ENCODE measurements around the gene DDX10.

Gene DDX10

GRCh38 chr11:108727665-108728064, 62.8 kb downstream of the DDX10 start:
- no peak for TF ChIP-seq NFIC (IDR thresholded peaks at IDR 0.05)

- TF ChIP-seq NFIC (IDR thresholded peaks at IDR 0.05) (no peak), REST (IDR thresholded peaks at IDR 0.05; ENCODE audit: low read depth) (no peak), ZBTB7A (IDR thresholded peaks at IDR 0.05; ENCODE audit: low read depth) (no peak), USF1 (IDR thresholded peaks at IDR 0.05) (no peak), EGR1 (IDR thresholded peaks at IDR 0.05) (no peak), MAX (IDR thresholded peaks at IDR 0.05) (no peak), TEAD4 (IDR thresholded peaks at IDR 0.05) (no peak), EP300 (IDR thresholded peaks at IDR 0.05; ENCODE audit: borderline replicate concordance) (no peak), TAF1 (IDR thresholded peaks at IDR 0.05; ENCODE audit: low read depth) (no peak), YY1 (IDR thresholded peaks at IDR 0.05; ENCODE audit: low read depth) (no peak), TCF12 (IDR thresholded peaks at IDR 0.05; ENCODE audit: low read depth) (no peak), CREB1 (IDR thresholded peaks at IDR 0.05; ENCODE audit: low read depth) (no peak), CEBPB (IDR thresholded peaks at IDR 0.05) (no peak), FOXM1 (IDR thresholded peaks at IDR 0.05; ENCODE audit: borderline replicate concordance, low read depth) (no peak), RAD21 (IDR thresholded peaks at IDR 0.05; ENCODE audit: low read depth) (no peak)
These were observed 64.5 kb downstream of the DDX10 start for GRCh38 chr11:108729227-108729871.

GRCh38 chr11:108732395-108732794, 67.5 kb downstream of the DDX10 start:
- TF ChIP-seq YY1 (IDR thresholded peaks at IDR 0.05; ENCODE audit: low read depth), result no peak
- no peak for TF ChIP-seq CREB1 (IDR thresholded peaks at IDR 0.05; ENCODE audit: low read depth)
- TF ChIP-seq RAD21 (IDR thresholded peaks at IDR 0.05; ENCODE audit: low read depth), result no peak
- TF ChIP-seq TAF1 (IDR thresholded peaks at IDR 0.05; ENCODE audit: low read depth), result no peak
- TF ChIP-seq USF1 (IDR thresholded peaks at IDR 0.05), result no peak
- TF ChIP-seq NFIC (IDR thresholded peaks at IDR 0.05), result no peak
- no peak for TF ChIP-seq FOXM1 (IDR thresholded peaks at IDR 0.05; ENCODE audit: borderline replicate concordance, low read depth)
- TF ChIP-seq EP300 (IDR thresholded peaks at IDR 0.05; ENCODE audit: borderline replicate concordance), result no peak
- TF ChIP-seq TCF12 (IDR thresholded peaks at IDR 0.05; ENCODE audit: low read depth), result no peak
- no peak for TF ChIP-seq TEAD4 (IDR thresholded peaks at IDR 0.05)
- no peak for TF ChIP-seq ZBTB7A (IDR thresholded peaks at IDR 0.05; ENCODE audit: low read depth)
- TF ChIP-seq CEBPB (IDR thresholded peaks at IDR 0.05), result no peak
- no peak for TF ChIP-seq REST (IDR thresholded peaks at IDR 0.05; ENCODE audit: low read depth)
- no peak for TF ChIP-seq EGR1 (IDR thresholded peaks at IDR 0.05)
- no peak for TF ChIP-seq MAX (IDR thresholded peaks at IDR 0.05)

GRCh38 chr11:108733479-108734116, 68.7 kb downstream of the DDX10 start:
- TF ChIP-seq TAF1 (IDR thresholded peaks at IDR 0.05; ENCODE audit: low read depth) (no peak), CREB1 (IDR thresholded peaks at IDR 0.05; ENCODE audit: low read depth) (no peak), MAX (IDR thresholded peaks at IDR 0.05) (no peak), CEBPB (IDR thresholded peaks at IDR 0.05) (no peak), EGR1 (IDR thresholded peaks at IDR 0.05) (no peak), NFIC (IDR thresholded peaks at IDR 0.05) (no peak), TEAD4 (IDR thresholded peaks at IDR 0.05) (no peak), REST (IDR thresholded peaks at IDR 0.05; ENCODE audit: low read depth) (no peak), TCF12 (IDR thresholded peaks at IDR 0.05; ENCODE audit: low read depth) (no peak), ZBTB7A (IDR thresholded peaks at IDR 0.05; ENCODE audit: low read depth) (no peak), EP300 (IDR thresholded peaks at IDR 0.05; ENCODE audit: borderline replicate concordance) (no peak), YY1 (IDR thresholded peaks at IDR 0.05; ENCODE audit: low read depth) (no peak), FOXM1 (IDR thresholded peaks at IDR 0.05; ENCODE audit: borderline replicate concordance, low read depth) (no peak), USF1 (IDR thresholded peaks at IDR 0.05) (no peak), RAD21 (IDR thresholded peaks at IDR 0.05; ENCODE audit: low read depth) (no peak)
